Ovary (tissue), 1 donor: ENCODE measurements around the gene RAP1A.

Experiments used
- EP300 ChIP-seq: sonication (generic); formaldehyde crosslinking; IDR thresholded peaks from one replicate; pipeline ENCODE4 v1.6.1; 2017; ENCODE audit warnings: antibody characterized with exemption
- POLR2A ChIP-seq: fragments of 450-650 bp; IDR thresholded peaks from one replicate; pipeline ENCODE4 v1.6.1; 2017; ENCODE audit warnings: antibody characterized with exemption, mild to moderate bottlenecking, moderate library complexity

GRCh38 chr1:111596499-111596898 lies 23.1 kb upstream of the RAP1A start:
- TF ChIP-seq POLR2A: no peak
- no peak for TF ChIP-seq EP300
